ENCODE results near the gene CYTH3. TPM values are rescaled to one million over a fixed set of nuclear protein-coding genes. Genes with fewer than 3 reads are reported as not detected.

The CYTH3 gene
- total RNA-seq, 1 experiment from 2014 or later: 47.8 TPM

GRCh38 chr7:6172910-6173295 lies 99.5 kb downstream of the CYTH3 start:
- H3K27me3 ChIP-seq (replicated peaks): no peaks in the 10 kb centered on the region
- peaks cover 10% of the 10 kb centered on the region for H3K4me1 ChIP-seq (replicated peaks)
- no peaks in the 10 kb centered on the region for H3K9me3 ChIP-seq (replicated peaks)
- no peak overlapping the region for H3K4me3 ChIP-seq
- no peak overlapping the region for H3K27ac ChIP-seq
- peaks cover 85% of the 10 kb centered on the region for H3K36me3 ChIP-seq
- DNase-seq (ENCODE audit: low read depth in 1 of 2, low spot score in 2 of 2): no peak

GRCh38 chr7:6172224-6172909 lies 100.1 kb downstream of the CYTH3 start:
- no peak for DNase-seq (ENCODE audit: low read depth in 1 of 2, low spot score in 2 of 2)
- no peaks in the 10 kb centered on the region for H3K27me3 ChIP-seq (replicated peaks)
- H3K27ac ChIP-seq: no peak overlapping the region

GRCh38 chr7:6171532-6172223 lies 100.7 kb downstream of the CYTH3 start:
- H3K4me3 ChIP-seq: no peak overlapping the region
- H3K27ac ChIP-seq: no peak overlapping the region
- no peaks in the 10 kb centered on the region for H3K9me3 ChIP-seq (replicated peaks)
- peaks cover 82% of the 10 kb centered on the region for H3K36me3 ChIP-seq
- peaks cover 9% of the 10 kb centered on the region for H3K4me1 ChIP-seq (replicated peaks)
- no peak for DNase-seq (ENCODE audit: low read depth in 1 of 2, low spot score in 2 of 2)
- H3K27me3 ChIP-seq (replicated peaks): no peaks in the 10 kb centered on the region

More at GRCh38 chr7:6172224-6172909, 100.1 kb downstream of the CYTH3 start:
- Histone ChIP-seq H3K4me1 (replicated peaks) (peaks cover 10% of the 10 kb centered on the region), H3K9me3 (replicated peaks) (no peaks in the 10 kb centered on the region), H3K4me3 (no peak overlapping the region), H3K36me3 (peaks cover 85% of the 10 kb centered on the region)

- H3K27ac ChIP-seq: no peak overlapping the region
- H3K27me3 ChIP-seq (replicated peaks): no peaks in the 10 kb centered on the region
- peaks cover 84% of the 10 kb centered on the region for H3K36me3 ChIP-seq
- no peaks in the 10 kb centered on the region for H3K9me3 ChIP-seq (replicated peaks)
- no peak for DNase-seq (ENCODE audit: low read depth in 1 of 2, low spot score in 2 of 2)
- H3K4me3 ChIP-seq: no peak overlapping the region
- H3K4me1 ChIP-seq (replicated peaks): peaks cover 3% of the 10 kb centered on the region
Measured at GRCh38 chr7:6170571-6171531, 101.6 kb downstream of the CYTH3 start.

- H3K4me3 ChIP-seq: no peak overlapping the region
- no peak overlapping the region for H3K27ac ChIP-seq
- H3K36me3 ChIP-seq: peaks cover 84% of the 10 kb centered on the region
- DNase-seq (ENCODE audit: low read depth in 1 of 2, low spot score in 2 of 2): no peak
- no peaks in the 10 kb centered on the region for H3K27me3 ChIP-seq (replicated peaks)
- no peaks in the 10 kb centered on the region for H3K9me3 ChIP-seq (replicated peaks)
- no peaks in the 10 kb centered on the region for H3K4me1 ChIP-seq (replicated peaks)
Measured at GRCh38 chr7:6169805-6170520, 102.5 kb downstream of the CYTH3 start.

- H3K27ac ChIP-seq: no peak overlapping the region
- no peaks in the 10 kb centered on the region for H3K4me1 ChIP-seq (replicated peaks)
- no peaks in the 10 kb centered on the region for H3K9me3 ChIP-seq (replicated peaks)
- no peak overlapping the region for H3K4me3 ChIP-seq
- DNase-seq (ENCODE audit: low read depth in 1 of 2, low spot score in 2 of 2): no peak
- no peaks in the 10 kb centered on the region for H3K27me3 ChIP-seq (replicated peaks)
- H3K36me3 ChIP-seq: peaks cover 92% of the 10 kb centered on the region
Measured at GRCh38 chr7:6168477-6168868, 104.0 kb downstream of the CYTH3 start.

GRCh38 chr7:6167587-6168476 lies 104.6 kb downstream of the CYTH3 start:
- H3K9me3 ChIP-seq (replicated peaks): no peaks in the 10 kb centered on the region
- no peak for DNase-seq (ENCODE audit: low read depth in 1 of 2, low spot score in 2 of 2)
- no peak overlapping the region for H3K4me3 ChIP-seq
- no peaks in the 10 kb centered on the region for H3K27me3 ChIP-seq (replicated peaks)
- no peak overlapping the region for H3K27ac ChIP-seq
- H3K4me1 ChIP-seq (replicated peaks): no peaks in the 10 kb centered on the region
- H3K36me3 ChIP-seq: peaks cover 92% of the 10 kb centered on the region

GRCh38 chr7:6167004-6167551 lies 105.3 kb downstream of the CYTH3 start:
- Histone ChIP-seq H3K4me1 (replicated peaks) (no peaks in the 10 kb centered on the region), H3K4me3 (no peak overlapping the region)

GRCh38 chr7:6166443-6166891 lies 106.0 kb downstream of the CYTH3 start:
- Histone ChIP-seq H3K27me3 (replicated peaks) (no peaks in the 10 kb centered on the region), H3K9me3 (replicated peaks) (no peaks in the 10 kb centered on the region), H3K36me3 (peaks cover 93% of the 10 kb centered on the region), H3K27ac (no peak overlapping the region), H3K4me3 (no peak overlapping the region), H3K4me1 (replicated peaks) (no peaks in the 10 kb centered on the region)
- no peak for DNase-seq (ENCODE audit: low read depth in 1 of 2, low spot score in 2 of 2)

More at GRCh38 chr7:6167004-6167551, 105.3 kb downstream of the CYTH3 start:
- peaks cover 92% of the 10 kb centered on the region for H3K36me3 ChIP-seq
- H3K9me3 ChIP-seq (replicated peaks): no peaks in the 10 kb centered on the region
- H3K27me3 ChIP-seq (replicated peaks): no peaks in the 10 kb centered on the region
- H3K27ac ChIP-seq: no peak overlapping the region
- DNase-seq (ENCODE audit: low read depth in 1 of 2, low spot score in 2 of 2): no peak

- no peak for DNase-seq (ENCODE audit: low read depth in 1 of 2, low spot score in 2 of 2)
- Histone ChIP-seq H3K27me3 (replicated peaks) (no peaks in the 10 kb centered on the region), H3K36me3 (peaks cover 91% of the 10 kb centered on the region), H3K4me1 (replicated peaks) (no peaks in the 10 kb centered on the region), H3K9me3 (replicated peaks) (no peaks in the 10 kb centered on the region), H3K27ac (no peak overlapping the region), H3K4me3 (no peak overlapping the region)
Measured at GRCh38 chr7:6165521-6166320, 106.7 kb downstream of the CYTH3 start.

- Histone ChIP-seq H3K9me3 (replicated peaks) (no peaks in the 10 kb centered on the region), H3K27ac (no peak overlapping the region), H3K27me3 (replicated peaks) (no peaks in the 10 kb centered on the region), H3K4me1 (replicated peaks) (no peaks in the 10 kb centered on the region), H3K4me3 (no peak overlapping the region), H3K36me3 (peaks cover 90% of the 10 kb centered on the region)
- no peak for DNase-seq (ENCODE audit: low read depth in 1 of 2, low spot score in 2 of 2)
Measured at GRCh38 chr7:6165075-6165474, 107.3 kb downstream of the CYTH3 start.

GRCh38 chr7:6164491-6164890 lies 107.9 kb downstream of the CYTH3 start:
- no peaks in the 10 kb centered on the region for H3K27me3 ChIP-seq (replicated peaks)
- H3K4me3 ChIP-seq: no peak overlapping the region
- H3K27ac ChIP-seq: no peak overlapping the region
- DNase-seq (ENCODE audit: low read depth in 1 of 2, low spot score in 2 of 2): no peak
- no peaks in the 10 kb centered on the region for H3K9me3 ChIP-seq (replicated peaks)
- peaks cover 90% of the 10 kb centered on the region for H3K36me3 ChIP-seq
- no peaks in the 10 kb centered on the region for H3K4me1 ChIP-seq (replicated peaks)
